IMR-90 (cell line): ENCODE data around the gene SMAD2. TPM values are rescaled to one million over a fixed set of nuclear protein-coding genes. Genes with fewer than 3 reads are reported as not detected.

Source experiments
- ATAC-seq: fragments of 200-7000 bp; cut with Tn5 transposase; 2 replicates; pipeline ENCODE4 v1.9.1; 2020; ENCODE audit warnings: low read depth, mild to moderate bottlenecking, moderate library complexity
- BruUV-seq: library from RNA; stranded (reverse); fragments of 400-500 nt; replicated peaks from 2 replicates; lab custom pipeline; 2021; lab: Mats Ljungman, UMichigan
- CTCF ChIA-PET: fragments of 300-600 bp; formaldehyde crosslinking; extraction: SDS; loops from one replicate; lab custom pipeline; 2021; ENCODE audit warnings: antibody characterized with exemption; lab: Yijun Ruan, JAX
- POLR2A ChIA-PET: fragments of 300-600 bp; sonication (Branson Sonifier 250); formaldehyde crosslinking; loops from one replicate; lab custom pipeline; 2022; ENCODE audit warnings: antibody characterized with exemption; ENCODE audit not compliant: unreplicated experiment; lab: Charles Lee
- DNase-seq: peaks from one replicate; pipeline ENCODE4 v3.0.0; 2013
- H2AFZ ChIP-seq: replicated peaks from 2 replicates; pipeline ENCODE3; 2013; ENCODE audit warnings: low read length, mild to moderate bottlenecking; ENCODE audit not compliant: poor library complexity
- H2AK5ac ChIP-seq: 2 replicates; pipeline ENCODE4 v1.6.1; 2013; ENCODE audit warnings: low read depth, low read length, inconsistent platforms
- H2AK9ac ChIP-seq: replicated peaks from 2 replicates; pipeline ENCODE3; 2013; ENCODE audit warnings: mild to moderate bottlenecking, low read depth, low read length, moderate library complexity; ENCODE audit not compliant: poor library complexity
- H2BK120ac ChIP-seq: 2 replicates; pipeline ENCODE4 v1.6.1; 2013; ENCODE audit warnings: low read depth, low read length, inconsistent platforms
- H2BK15ac ChIP-seq: 3 replicates; pipeline ENCODE4 v1.6.1; 2013; ENCODE audit warnings: low read depth, low read length, inconsistent platforms
- H2BK20ac ChIP-seq: 2 replicates; pipeline ENCODE4 v1.6.1; 2013; ENCODE audit warnings: low read depth, mild to moderate bottlenecking, inconsistent platforms, low read length, moderate library complexity
- H2BK5ac ChIP-seq: 2 replicates; pipeline ENCODE4 v1.6.1; 2013; ENCODE audit warnings: mild to moderate bottlenecking, low read depth, low read length, inconsistent platforms; ENCODE audit not compliant: poor library complexity, severe bottlenecking
- H3K14ac ChIP-seq: replicated peaks from 2 replicates; pipeline ENCODE4 v1.6.1; 2013; ENCODE audit warnings: low read depth, low read length, inconsistent platforms
- H3K18ac ChIP-seq: 2 replicates; pipeline ENCODE4 v1.6.1; 2013; ENCODE audit warnings: low read depth, low read length, control low read depth
- H3K23ac ChIP-seq: 2 replicates; pipeline ENCODE4 v1.6.1; 2013; ENCODE audit warnings: low read depth, low read length, inconsistent platforms
- H3K27ac ChIP-seq: 2 replicates; pipeline ENCODE4 v1.5.1; 2013; ENCODE audit warnings: mild to moderate bottlenecking, control low read depth, low read length; ENCODE audit not compliant: insufficient read depth
- H3K27me3 ChIP-seq: 2 replicates; pipeline ENCODE4 v1.6.1; 2013; ENCODE audit warnings: low read length; ENCODE audit not compliant: control insufficient read depth, insufficient read depth
- H3K36me3 ChIP-seq: 2 replicates; pipeline ENCODE4 v1.6.1; 2013; ENCODE audit warnings: low read length, mixed read lengths; ENCODE audit not compliant: control insufficient read depth, insufficient read depth
- H3K4ac ChIP-seq: 2 replicates; pipeline ENCODE4 v1.6.1; 2013; ENCODE audit warnings: low read depth, low read length, inconsistent platforms
- H3K4me1 ChIP-seq: 2 replicates; pipeline ENCODE4 v1.6.1; 2013; ENCODE audit warnings: low read length, mixed read lengths; ENCODE audit not compliant: control insufficient read depth, insufficient read depth
- H3K4me2 ChIP-seq: 2 replicates; pipeline ENCODE4 v1.6.1; 2013; ENCODE audit warnings: low read depth, mild to moderate bottlenecking, control low read depth, low read length, moderate library complexity
- H3K4me3 ChIP-seq: 2 replicates; pipeline ENCODE4 v1.5.1; 2013; ENCODE audit warnings: low read depth, mild to moderate bottlenecking, control low read depth, low read length, moderate library complexity; ENCODE audit not compliant: insufficient read depth
- H3K56ac ChIP-seq: 2 replicates; pipeline ENCODE4 v1.6.1; 2013; ENCODE audit warnings: low read length, inconsistent platforms; ENCODE audit not compliant: insufficient read depth; ENCODE audit errors: extremely low read depth
- H3K79me1 ChIP-seq, 2 experiments: 2 replicates each; pipeline ENCODE4 v1.6.1; 2013; ENCODE audit warnings: low read length in 2 of 2, inconsistent platforms in 1 of 2, low read depth in 1 of 2
- H3K9ac ChIP-seq: 2 replicates; pipeline ENCODE4 v1.6.1; 2013; ENCODE audit warnings: low read depth, low read length, control low read depth
- H3K9me1 ChIP-seq: 2 replicates; pipeline ENCODE4 v1.6.1; 2013; ENCODE audit warnings: low read length, inconsistent platforms; ENCODE audit not compliant: insufficient read depth
- H3K9me3 ChIP-seq: 2 replicates; pipeline ENCODE4 v1.6.1; 2013; ENCODE audit warnings: low read length; ENCODE audit not compliant: control insufficient read depth, insufficient read depth
- H4K20me1 ChIP-seq: 2 replicates; pipeline ENCODE4 v1.6.1; 2013; ENCODE audit warnings: low read length, inconsistent platforms; ENCODE audit not compliant: insufficient read depth
- H4K5ac ChIP-seq: 2 replicates; pipeline ENCODE4 v1.6.1; 2013; ENCODE audit warnings: mild to moderate bottlenecking, low read depth, low read length, control low read depth
- H4K8ac ChIP-seq, 2 experiments: 2 replicates each; pipeline ENCODE4 v1.6.1; 2013; ENCODE audit warnings: low read depth in 2 of 2, low read length in 2 of 2, control low read depth in 1 of 2, inconsistent platforms in 1 of 2
- H4K91ac ChIP-seq: 2 replicates; pipeline ENCODE4 v1.6.1; 2013; ENCODE audit warnings: low read depth, low read length, inconsistent platforms; ENCODE audit not compliant: insufficient read depth
- BHLHE40 ChIP-seq: fragments of 150-350 bp; IDR thresholded peaks from 2 replicates; pipeline ENCODE4 v1.6.1; 2016; ENCODE audit warnings: mild to moderate bottlenecking, low read depth, low read length
- CEBPB ChIP-seq: IDR thresholded peaks from 2 replicates; pipeline ENCODE4 v1.6.1; 2012; ENCODE audit warnings: low read depth, low read length, improper control_type of control experiment
- CHD1 ChIP-seq: IDR thresholded peaks from 2 replicates; pipeline ENCODE4 v1.6.1; 2012; ENCODE audit warnings: low read depth, low read length, improper control_type of control experiment
- FOS ChIP-seq: fragments of 150-350 bp; IDR thresholded peaks from 2 replicates; pipeline ENCODE4 v1.6.1; 2016; ENCODE audit warnings: low read depth, low read length
- MAFK ChIP-seq: IDR thresholded peaks from 2 replicates; pipeline ENCODE4 v1.6.1; 2012; ENCODE audit warnings: low read depth, low read length, improper control_type of control experiment
- MAZ ChIP-seq: IDR thresholded peaks from 2 replicates; pipeline ENCODE4 v1.6.1; 2012; ENCODE audit warnings: low read depth, mild to moderate bottlenecking, low read length, improper control_type of control experiment, moderate library complexity, borderline replicate concordance
- MXI1 ChIP-seq: IDR thresholded peaks from 2 replicates; pipeline ENCODE4 v1.6.1; 2012; ENCODE audit warnings: low read depth, mild to moderate bottlenecking, low read length, moderate library complexity, borderline replicate concordance
- NFE2L2 ChIP-seq: fragments of 150-350 bp; IDR thresholded peaks from 2 replicates; pipeline ENCODE4 v1.6.1; 2016; ENCODE audit warnings: low read depth, mild to moderate bottlenecking, low read length
- RAD21 ChIP-seq: IDR thresholded peaks from 2 replicates; pipeline ENCODE4 v1.6.1; 2012; ENCODE audit warnings: low read length, improper control_type of control experiment
- RCOR1 ChIP-seq: IDR thresholded peaks from 2 replicates; pipeline ENCODE4 v1.6.1; 2012; ENCODE audit warnings: mild to moderate bottlenecking, low read length, improper control_type of control experiment; ENCODE audit not compliant: insufficient replicate concordance
- SMC3 ChIP-seq: fragments of 150-350 bp; IDR thresholded peaks from 2 replicates; pipeline ENCODE4 v1.6.1; 2016; ENCODE audit warnings: low read depth, mild to moderate bottlenecking, antibody characterized with exemption, low read length, moderate library complexity
- WGBS, 2 experiments: methylation state at CpG; one replicate each; pipeline versions ENCODE4 v1.1.5 to v1.1.7; 2013; ENCODE audit warnings: missing lambda C conversion rate in 2 of 2; ENCODE audit not compliant: insufficient read length in 1 of 2; ENCODE audit errors: extremely low coverage in 2 of 2; 5-methylcytosine and 5-hydroxymethylcytosine counted together
- dilution Hi-C: fragments of 300-500 bp; cut with HindIII; formaldehyde crosslinking; loops from one replicate; pipeline ENCODE4 v1.14.3; 2018; ENCODE audit warnings: low sequenced_read_pairs; ENCODE audit not compliant: unreplicated experiment
- in situ Hi-C: fragments of 300-500 bp; cut with MboI; formaldehyde crosslinking; loops from 3 replicates; pipeline ENCODE4 v1.14.3; 2019; ENCODE audit warnings: low sequenced_read_pairs, inconsistent platforms, mixed read lengths
- intact Hi-C: fragments of 100-400 bp; cut with micrococcal nuclease; formaldehyde crosslinking; loops from 2 replicates; pipeline ENCODE4 v1.10.0; 2022
- polyA plus RNA-seq, 3 experiments: library from polyadenylated mRNA; depleted of rRNA; stranded (reverse); fragments of >200 nt; gene quantifications; 2 replicates each; pipeline ENCODE4 v1.2.3, GENCODE V29; 2012; ENCODE audit warnings: low replicate concordance in 1 of 3
- total RNA-seq: library from RNA; depleted of rRNA; stranded (reverse); fragments of >200 nt; gene quantifications from 2 replicates; pipeline ENCODE4 v1.2.3, GENCODE V29; 2012
- TF ChIP-seq, protein P1 (sequence below): conservative IDR thresholded peaks from 2 replicates; pipeline ENCODE4 v1.5.1; 2012; ENCODE audit warnings: mild to moderate bottlenecking, low read depth, low read length, improper control_type of control experiment
- TF ChIP-seq, protein P2 (sequence below): fragments of 150-350 bp; IDR thresholded peaks from 2 replicates; pipeline ENCODE4 v1.6.1; 2016; ENCODE audit warnings: low read depth, mild to moderate bottlenecking, low read length, moderate library complexity, borderline replicate concordance
- TF ChIP-seq, protein P3 (sequence below): fragments of 150-350 bp; IDR thresholded peaks from 2 replicates; pipeline ENCODE4 v1.6.1; 2017; ENCODE audit warnings: mild to moderate bottlenecking, antibody characterized with exemption, low read length, low read depth

Gene SMAD2
- total and polyA plus RNA-seq, 2 of the 4 experiments (the other 2 are of a cell fraction): 41.7 to 171 TPM

DNA sequence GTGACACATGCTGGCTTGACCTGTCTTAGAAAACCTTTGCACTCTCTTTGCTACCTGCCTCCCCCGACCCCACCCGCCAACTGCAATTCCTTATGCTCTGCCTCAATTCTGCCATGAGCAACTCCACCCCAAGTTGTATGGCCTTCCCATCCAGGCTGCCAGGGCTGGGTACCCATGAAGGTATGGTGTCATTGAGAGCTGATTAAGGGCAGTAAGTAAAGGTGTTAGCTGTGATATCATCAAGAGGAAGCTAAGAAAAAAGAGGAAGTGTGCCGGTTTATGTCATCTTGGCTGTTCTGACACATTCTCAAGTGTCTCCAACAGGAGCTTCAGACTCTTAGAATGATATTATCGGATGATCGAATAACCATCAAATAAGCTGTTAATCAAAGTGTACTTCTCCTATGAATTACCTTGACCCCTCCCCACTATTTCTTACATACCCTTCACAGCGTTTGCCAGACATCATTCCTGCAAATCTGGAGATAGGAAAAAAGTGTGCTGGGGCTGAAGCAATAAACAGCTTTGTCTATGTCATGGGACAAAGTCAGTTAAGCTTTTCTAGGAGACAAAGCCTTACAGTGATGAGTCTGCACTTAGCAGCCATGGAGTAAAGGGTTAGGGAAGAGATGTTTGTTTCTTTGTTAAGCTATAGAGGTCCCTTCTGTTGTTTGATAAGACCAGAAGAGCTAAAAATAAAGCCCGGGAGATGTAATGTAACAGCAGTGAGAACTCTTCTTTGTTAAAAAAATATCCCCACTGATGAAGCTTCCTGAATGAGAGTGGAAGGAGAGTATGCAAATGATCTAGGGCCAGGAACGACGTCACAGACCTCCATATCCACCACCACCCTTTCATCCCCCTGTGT is 40.4 kb upstream of the SMAD2 start:
- no TSS peak for BruUV-seq
- no peak overlapping the region for H2AK5ac ChIP-seq
- no peak overlapping the region for H4K5ac ChIP-seq
- CTCF ChIA-PET: no interaction called here
- H3K79me1 ChIP-seq: no peaks in the 10 kb centered on the region
- H2BK15ac ChIP-seq: no peak overlapping the region
- DNase-seq (no peak), ATAC-seq (no peak)
- no peaks in the 10 kb centered on the region for H4K20me1 ChIP-seq
- POLR2A ChIA-PET: no interaction called here
- H3K9ac ChIP-seq: no peak overlapping the region
- H3K27me3 ChIP-seq: peaks cover 11% of the 10 kb centered on the region
- H3K27ac ChIP-seq: no peak overlapping the region
- no peak overlapping the region for H4K8ac ChIP-seq
- H3K4me1 ChIP-seq: peaks cover 2% of the 10 kb centered on the region; the same call in 1 of the 2 replicates
- H3K9me3 ChIP-seq: no peaks in the 10 kb centered on the region
- no peaks in the 10 kb centered on the region for H3K9me1 ChIP-seq
- in situ Hi-C loops: no loop called here
- no peak overlapping the region for H3K4me3 ChIP-seq
- H4K91ac ChIP-seq: no peak overlapping the region
- intact Hi-C loops: no loop called here
- TF ChIP-seq NFE2L2 (no peak), MAZ (no peak), MXI1 (no peak), BHLHE40 (no peak), CEBPB (no peak), RCOR1 (no peak), SMC3 (no peak), MAFK (no peak), CHD1 (no peak), RAD21 (no peak), FOS (no peak)
- TF ChIP-seq, protein P1, sequence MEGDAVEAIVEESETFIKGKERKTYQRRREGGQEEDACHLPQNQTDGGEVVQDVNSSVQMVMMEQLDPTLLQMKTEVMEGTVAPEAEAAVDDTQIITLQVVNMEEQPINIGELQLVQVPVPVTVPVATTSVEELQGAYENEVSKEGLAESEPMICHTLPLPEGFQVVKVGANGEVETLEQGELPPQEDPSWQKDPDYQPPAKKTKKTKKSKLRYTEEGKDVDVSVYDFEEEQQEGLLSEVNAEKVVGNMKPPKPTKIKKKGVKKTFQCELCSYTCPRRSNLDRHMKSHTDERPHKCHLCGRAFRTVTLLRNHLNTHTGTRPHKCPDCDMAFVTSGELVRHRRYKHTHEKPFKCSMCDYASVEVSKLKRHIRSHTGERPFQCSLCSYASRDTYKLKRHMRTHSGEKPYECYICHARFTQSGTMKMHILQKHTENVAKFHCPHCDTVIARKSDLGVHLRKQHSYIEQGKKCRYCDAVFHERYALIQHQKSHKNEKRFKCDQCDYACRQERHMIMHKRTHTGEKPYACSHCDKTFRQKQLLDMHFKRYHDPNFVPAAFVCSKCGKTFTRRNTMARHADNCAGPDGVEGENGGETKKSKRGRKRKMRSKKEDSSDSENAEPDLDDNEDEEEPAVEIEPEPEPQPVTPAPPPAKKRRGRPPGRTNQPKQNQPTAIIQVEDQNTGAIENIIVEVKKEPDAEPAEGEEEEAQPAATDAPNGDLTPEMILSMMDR: no peak
- TF ChIP-seq, protein P2, sequence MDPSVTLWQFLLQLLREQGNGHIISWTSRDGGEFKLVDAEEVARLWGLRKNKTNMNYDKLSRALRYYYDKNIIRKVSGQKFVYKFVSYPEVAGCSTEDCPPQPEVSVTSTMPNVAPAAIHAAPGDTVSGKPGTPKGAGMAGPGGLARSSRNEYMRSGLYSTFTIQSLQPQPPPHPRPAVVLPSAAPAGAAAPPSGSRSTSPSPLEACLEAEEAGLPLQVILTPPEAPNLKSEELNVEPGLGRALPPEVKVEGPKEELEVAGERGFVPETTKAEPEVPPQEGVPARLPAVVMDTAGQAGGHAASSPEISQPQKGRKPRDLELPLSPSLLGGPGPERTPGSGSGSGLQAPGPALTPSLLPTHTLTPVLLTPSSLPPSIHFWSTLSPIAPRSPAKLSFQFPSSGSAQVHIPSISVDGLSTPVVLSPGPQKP: no peak
- TF ChIP-seq, protein P3, sequence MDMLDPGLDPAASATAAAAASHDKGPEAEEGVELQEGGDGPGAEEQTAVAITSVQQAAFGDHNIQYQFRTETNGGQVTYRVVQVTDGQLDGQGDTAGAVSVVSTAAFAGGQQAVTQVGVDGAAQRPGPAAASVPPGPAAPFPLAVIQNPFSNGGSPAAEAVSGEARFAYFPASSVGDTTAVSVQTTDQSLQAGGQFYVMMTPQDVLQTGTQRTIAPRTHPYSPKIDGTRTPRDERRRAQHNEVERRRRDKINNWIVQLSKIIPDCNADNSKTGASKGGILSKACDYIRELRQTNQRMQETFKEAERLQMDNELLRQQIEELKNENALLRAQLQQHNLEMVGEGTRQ: no peak
- H2AK9ac ChIP-seq: no peak overlapping the region
- dilution Hi-C loops: no loop called here
- H3K18ac ChIP-seq: no peak overlapping the region
- no peak overlapping the region for H2BK5ac ChIP-seq
- no peak overlapping the region for H2BK120ac ChIP-seq
- no CpG with 5 or more reads among the region's 9 CpGs for WGBS, 2 experiments
- H3K36me3 ChIP-seq: no peaks in the 10 kb centered on the region
- H2BK20ac ChIP-seq: no peak overlapping the region
- H3K56ac ChIP-seq: no peak overlapping the region
- H3K4ac ChIP-seq: no peak overlapping the region
- H2AFZ ChIP-seq: no peak overlapping the region
- no peak overlapping the region for H3K23ac ChIP-seq
- no peak overlapping the region for H3K14ac ChIP-seq
- no peak overlapping the region for H3K4me2 ChIP-seq
